Measurements from ENCODE around the gene C2orf80. TPM values are rescaled to one million over a fixed set of nuclear protein-coding genes. Genes with fewer than 3 reads are reported as not detected.

Gene C2orf80
- total RNA-seq, 1 experiment from 2014 or later = not detected

GRCh38 chr2:208135794-208136715, 53.8 kb downstream of the C2orf80 start:
- H3K9me2 ChIP-seq (ENCODE audit: insufficient read depth) = no peaks in the 10 kb centered on the region
- H2AFZ ChIP-seq = no peak overlapping the region
- no peaks in the 10 kb centered on the region for H3K4me1 ChIP-seq (replicated peaks; ENCODE audit: insufficient read depth)
- ChIA-PET POLR2A (ENCODE audit: unreplicated experiment) (no interaction called here), CTCF (no interaction called here)
- no peaks in the 10 kb centered on the region for H4K20me1 ChIP-seq (ENCODE audit: insufficient read depth)
- H3K27ac ChIP-seq = no peak overlapping the region
- H3K36me3 ChIP-seq (ENCODE audit: low read depth) = no peaks in the 10 kb centered on the region
- no peaks in the 10 kb centered on the region for H3K79me2 ChIP-seq (ENCODE audit: low read depth)
- intact Hi-C loops (cut with micrococcal nuclease; ENCODE audit: unreplicated experiment) = no loop called here
- TF ChIP-seq EZH2 (IDR thresholded peaks at IDR 0.05; ENCODE audit: low read depth) (no peak), CTCF (conservative IDR thresholded peaks at IDR 0.05) (no peak)
- H3K4me2 ChIP-seq = no peak overlapping the region
- no peaks in the 10 kb centered on the region for H3F3A ChIP-seq (ENCODE audit: insufficient read depth, low read depth)
- no peaks in the 10 kb centered on the region for H3K9me3 ChIP-seq (ENCODE audit: insufficient read depth, low read depth)
- H3K4me3 ChIP-seq = no peak overlapping the region
- BruUV-seq (replicated peaks) = no TSS peak
- H3K27me3 ChIP-seq (ENCODE audit: insufficient read depth, low read depth) = no peaks in the 10 kb centered on the region
- DNase-seq = no peak

- BruUV-seq (replicated peaks) = no TSS peak
- no peaks in the 10 kb centered on the region for H3K79me2 ChIP-seq (ENCODE audit: low read depth)
- no peak for DNase-seq
- CTCF ChIA-PET = no interaction called here
- no peaks in the 10 kb centered on the region for H3K9me3 ChIP-seq (ENCODE audit: insufficient read depth, low read depth)
- intact Hi-C loops (cut with micrococcal nuclease; ENCODE audit: unreplicated experiment) = no loop called here
- H4K20me1 ChIP-seq (ENCODE audit: insufficient read depth) = no peaks in the 10 kb centered on the region
- H3K4me1 ChIP-seq (replicated peaks; ENCODE audit: insufficient read depth) = no peaks in the 10 kb centered on the region; the same call in 1 of the 2 replicates
- no peak overlapping the region for H3K4me2 ChIP-seq
- POLR2A ChIA-PET (ENCODE audit: unreplicated experiment) = interaction anchor here (0.6 kb wide), 1 partner anchor 20 kb away, joined by 4 read pairs; no protein-coding TSS in a partner anchor
- no peak for TF ChIP-seq EZH2 (IDR thresholded peaks at IDR 0.05; ENCODE audit: low read depth)
- no peak for TF ChIP-seq CTCF (conservative IDR thresholded peaks at IDR 0.05)
- no peaks in the 10 kb centered on the region for H3K36me3 ChIP-seq (ENCODE audit: low read depth)
- no peak overlapping the region for H2AFZ ChIP-seq
- H3K9me2 ChIP-seq (ENCODE audit: insufficient read depth) = no peaks in the 10 kb centered on the region
- H3F3A ChIP-seq (ENCODE audit: insufficient read depth, low read depth) = no peaks in the 10 kb centered on the region
- H3K4me3 ChIP-seq = no peak overlapping the region
- H3K27me3 ChIP-seq (ENCODE audit: insufficient read depth, low read depth) = no peaks in the 10 kb centered on the region
- no peak overlapping the region for H3K27ac ChIP-seq
These were observed 54.8 kb downstream of the C2orf80 start for GRCh38 chr2:208134928-208135586.

GRCh38 chr2:208130712-208131110, 59.1 kb downstream of the C2orf80 start:
- POLR2A ChIA-PET (ENCODE audit: unreplicated experiment) = no interaction called here
- no peak overlapping the region for H2AFZ ChIP-seq
- BruUV-seq (replicated peaks) = no TSS peak

More at GRCh38 chr2:208130712-208131110, 59.1 kb downstream of the C2orf80 start:
- Histone ChIP-seq H3K27me3 (ENCODE audit: insufficient read depth, low read depth) (no peaks in the 10 kb centered on the region), H4K20me1 (ENCODE audit: insufficient read depth) (no peaks in the 10 kb centered on the region), H3K9me2 (ENCODE audit: insufficient read depth) (no peaks in the 10 kb centered on the region), H3K79me2 (ENCODE audit: low read depth) (no peaks in the 10 kb centered on the region), H3K27ac (no peak overlapping the region), H3K4me3 (no peak overlapping the region), H3K9me3 (ENCODE audit: insufficient read depth, low read depth) (no peaks in the 10 kb centered on the region), H3K4me1 (replicated peaks; ENCODE audit: insufficient read depth) (no peaks in the 10 kb centered on the region; the same call in 1 of the 2 replicates), H3K36me3 (ENCODE audit: low read depth) (no peaks in the 10 kb centered on the region), H3F3A (ENCODE audit: insufficient read depth, low read depth) (no peaks in the 10 kb centered on the region), H3K4me2 (no peak overlapping the region)
- DNase-seq = no peak
- CTCF ChIA-PET = interaction anchor here (1.0 kb wide), 1 partner anchor 44 kb away, joined by 4 read pairs; no protein-coding TSS in a partner anchor
- TF ChIP-seq CTCF (conservative IDR thresholded peaks at IDR 0.05) (no peak), EZH2 (IDR thresholded peaks at IDR 0.05; ENCODE audit: low read depth) (no peak)
- intact Hi-C loops (cut with micrococcal nuclease; ENCODE audit: unreplicated experiment) = no loop called here

Measured in PC-9 (cell line).